A549 (cell line): ENCODE data around the gene STIP1. TPM values are rescaled to one million over a fixed set of nuclear protein-coding genes. Genes with fewer than 3 reads are reported as not detected.

Experiments
- ATAC-seq, 2 experiments: fragments of 200-7000 bp in 1 of 2; fragments of >200 bp in 1 of 2; cut with Nextera tagmentation in 1 of 2; cut with Tn5 transposase in 1 of 2; 3 replicates each; pipeline versions ENCODE4 v1.8.0 to v1.9.1; 2018 to 2020; ENCODE audit warnings: mild to moderate bottlenecking in 1 of 2, moderate library complexity in 1 of 2
- CTCF ChIA-PET: fragments of 300-600 bp; sonication (Branson Sonifier 250); formaldehyde crosslinking; extraction: SDS; loops from one replicate; lab custom pipeline; 2021; ENCODE audit warnings: antibody characterized with exemption, inconsistent platforms; lab: Yijun Ruan, JAX
- POLR2A ChIA-PET: fragments of 350-600 bp; formaldehyde crosslinking; extraction: SDS; loops from one replicate; lab custom pipeline; 2021; ENCODE audit warnings: antibody characterized with exemption, inconsistent platforms; lab: Yijun Ruan, JAX
- DNase-seq, 2 experiments: peaks; one replicate each; pipeline versions ENCODE4 v3.0.0 to v3.0.0-alpha.2; 2011 to 2016; ENCODE audit warnings: low read depth in 1 of 2, low spot score in 1 of 2
- FAIRE-seq: peaks from 2 replicates; lab custom pipeline; 2011; peaks lifted over from hg19 to GRCh38; lab: Jason Lieb, UNC
- H3K27ac ChIP-seq, 2 experiments: fragments of >200 bp; sonication (Bioruptor Twin); formaldehyde crosslinking; 3 replicates each; pipeline ENCODE4 v1.5.1; 2016 to 2017
- H3K4me1 ChIP-seq: fragments of >200 bp; sonication (Bioruptor Twin); formaldehyde crosslinking; 3 replicates; pipeline ENCODE4 v1.6.1; 2016
- H3K4me2 ChIP-seq: fragments of >200 bp; sonication (Bioruptor Twin); formaldehyde crosslinking; 3 replicates; pipeline ENCODE4 v1.6.1; 2016
- H3K4me3 ChIP-seq: fragments of >200 bp; sonication (Bioruptor Twin); formaldehyde crosslinking; 3 replicates; pipeline ENCODE4 v1.5.1; 2016
- H3K9me3 ChIP-seq: fragments of >200 bp; sonication (Bioruptor Twin); formaldehyde crosslinking; 3 replicates; pipeline ENCODE4 v1.6.1; 2016
- CHD2 ChIP-seq: fragments of 150-350 bp; IDR thresholded peaks from 2 replicates; pipeline ENCODE4 v1.6.1; 2014; ENCODE audit warnings: low read length; ENCODE audit not compliant: partially characterized antibody
- ESRRA ChIP-seq: fragments of 150-350 bp; IDR thresholded peaks from 2 replicates; pipeline ENCODE4 v1.6.1; 2014; ENCODE audit warnings: mild to moderate bottlenecking, low read length, borderline replicate concordance
- FOSB ChIP-seq: fragments of 250-450 bp; sonication (Bioruptor Pico); IDR thresholded peaks from 2 replicates; pipeline ENCODE4 v1.5.0; 2020; ENCODE audit warnings: mild to moderate bottlenecking, moderate library complexity
- FOSL2 ChIP-seq, 2 experiments: fragments of 450-650 bp in 1 of 2; fragments of >200 bp in 1 of 2; sonication (Bioruptor Twin) in 1 of 2; formaldehyde crosslinking; IDR thresholded peaks; 2 replicates each; pipeline versions ENCODE4 v1.5.0 to v1.6.1; 2016 to 2020; ENCODE audit warnings: mild to moderate bottlenecking in 1 of 2, moderate library complexity in 1 of 2
- GATA3 ChIP-seq: IDR thresholded peaks from 2 replicates; pipeline ENCODE4 v1.6.1; 2012; ENCODE audit warnings: borderline replicate concordance
- HEYL ChIP-seq: fragments of 250-450 bp; sonication (Bioruptor Pico); IDR thresholded peaks from 2 replicates; pipeline ENCODE4 v1.8.0; 2021; ENCODE audit warnings: mild to moderate bottlenecking, moderate library complexity
- HOXB5 ChIP-seq: fragments of 250-450 bp; sonication (Bioruptor Pico); IDR thresholded peaks from 2 replicates; pipeline ENCODE4 v1.5.0; 2020; ENCODE audit warnings: mild to moderate bottlenecking, moderate library complexity
- KDM1A ChIP-seq: fragments of 200-600 bp; sonication (generic); IDR thresholded peaks from 2 replicates; pipeline ENCODE4 v1.6.1; 2016; ENCODE audit warnings: low read depth, mild to moderate bottlenecking
- MAFK ChIP-seq: fragments of 450-650 bp; IDR thresholded peaks from 2 replicates; pipeline ENCODE4 v1.6.1; 2014; ENCODE audit not compliant: partially characterized antibody
- NFE2L2 ChIP-seq: fragments of 150-350 bp; conservative IDR thresholded peaks from 2 replicates; pipeline ENCODE4 v1.6.1; 2014; ENCODE audit warnings: low read length
- NPAS2 ChIP-seq: fragments of 250-450 bp; sonication (Bioruptor Pico); IDR thresholded peaks from 2 replicates; pipeline ENCODE4 v1.8.0; 2022; ENCODE audit warnings: mild to moderate bottlenecking, moderate library complexity, borderline replicate concordance
- POLR2A ChIP-seq: IDR thresholded peaks from 2 replicates; pipeline ENCODE4 v1.6.1; 2012; ENCODE audit warnings: mild to moderate bottlenecking, low read length
- POLR2AphosphoS2 ChIP-seq: conservative IDR thresholded peaks from 2 replicates; pipeline ENCODE4 v1.6.1; 2012; ENCODE audit warnings: low read length, improper control_type of control experiment, inconsistent platforms
- RAD21 ChIP-seq, 2 experiments: fragments of >200 bp in 1 of 2; sonication (Bioruptor Twin) in 1 of 2; formaldehyde crosslinking in 1 of 2; IDR thresholded peaks in 1 of 2; conservative IDR thresholded peaks in 1 of 2; 2 replicates in 1 of 2; 3 replicates in 1 of 2; pipeline ENCODE4 v1.6.1; 2012 to 2018; ENCODE audit warnings: inconsistent platforms in 1 of 2
- RARB ChIP-seq: fragments of 250-450 bp; sonication (Bioruptor Pico); IDR thresholded peaks from 2 replicates; pipeline ENCODE4 v1.8.0; 2021; ENCODE audit warnings: mild to moderate bottlenecking, moderate library complexity
- RNF2 ChIP-seq: fragments of 200-600 bp; sonication (generic); IDR thresholded peaks from 2 replicates; pipeline ENCODE4 v1.6.1; 2016; ENCODE audit warnings: low read depth, mild to moderate bottlenecking, antibody characterized with exemption, moderate library complexity, borderline replicate concordance
- SMC3 ChIP-seq: fragments of >200 bp; sonication (Bioruptor Twin); formaldehyde crosslinking; IDR thresholded peaks from 3 replicates; pipeline ENCODE4 v1.6.1; 2018; ENCODE audit warnings: inconsistent platforms
- ZFP36 ChIP-seq: fragments of 450-650 bp; IDR thresholded peaks from 2 replicates; pipeline ENCODE4 v1.6.1; 2014; ENCODE audit warnings: borderline replicate concordance; ENCODE audit not compliant: partially characterized antibody
- ZNF302 ChIP-seq: fragments of 250-450 bp; sonication (Bioruptor Pico); IDR thresholded peaks from 2 replicates; pipeline ENCODE4 v1.9.0; 2021; ENCODE audit warnings: inconsistent platforms, mild to moderate bottlenecking, moderate library complexity
- WGBS: methylation state at CpG from one replicate; pipeline ENCODE4 v1.1.6; 2017; ENCODE audit errors: missing lambda C conversion rate; 5-methylcytosine and 5-hydroxymethylcytosine counted together
- polyA plus RNA-seq, 4 experiments: library from polyadenylated mRNA; depleted of rRNA in 3 of 4; stranded (reverse); fragments of >200 nt; fragmentation: RNase III in 1 of 4; extraction: RNeasy Plus Mini Kit Qiagen cat#74134 plus additional on column Dnase treatment in 1 of 4; gene quantifications; 2 replicates in 3 of 4; 3 replicates in 1 of 4; pipeline ENCODE4 v1.2.3, GENCODE V29; 2011 to 2017
- TF ChIP-seq, protein P1 (sequence below): fragments of 250-450 bp; sonication (Bioruptor Pico); IDR thresholded peaks from 2 replicates; pipeline ENCODE4 v1.5.0; 2021; ENCODE audit warnings: mild to moderate bottlenecking, moderate library complexity, borderline replicate concordance
- TF ChIP-seq, protein P2 (sequence below): fragments of >200 bp; sonication (Bioruptor Twin); formaldehyde crosslinking; IDR thresholded peaks from 3 replicates; pipeline ENCODE4 v1.5.1; 2016
- TF ChIP-seq, protein P3 (sequence below): IDR thresholded peaks from 2 replicates; pipeline ENCODE4 v1.6.1; 2012; ENCODE audit warnings: low read depth, borderline replicate concordance
- TF ChIP-seq, protein P4 (sequence below): fragments of 150-350 bp; IDR thresholded peaks from 2 replicates; pipeline ENCODE4 v1.6.1; 2014; ENCODE audit warnings: low read depth, mild to moderate bottlenecking, low read length
- TF ChIP-seq, protein P5 (sequence below): fragments of >200 bp; sonication (Bioruptor Twin); formaldehyde crosslinking; IDR thresholded peaks from 3 replicates; pipeline ENCODE4 v1.6.1; 2016
- TF ChIP-seq, protein P6 (sequence below): IDR thresholded peaks from 2 replicates; pipeline ENCODE4 v1.6.1; 2012

The STIP1 gene
- polyA plus RNA-seq, 2 of the 4 experiments (the other 2 are of a cell fraction): 288 to 297 TPM

DNA sequence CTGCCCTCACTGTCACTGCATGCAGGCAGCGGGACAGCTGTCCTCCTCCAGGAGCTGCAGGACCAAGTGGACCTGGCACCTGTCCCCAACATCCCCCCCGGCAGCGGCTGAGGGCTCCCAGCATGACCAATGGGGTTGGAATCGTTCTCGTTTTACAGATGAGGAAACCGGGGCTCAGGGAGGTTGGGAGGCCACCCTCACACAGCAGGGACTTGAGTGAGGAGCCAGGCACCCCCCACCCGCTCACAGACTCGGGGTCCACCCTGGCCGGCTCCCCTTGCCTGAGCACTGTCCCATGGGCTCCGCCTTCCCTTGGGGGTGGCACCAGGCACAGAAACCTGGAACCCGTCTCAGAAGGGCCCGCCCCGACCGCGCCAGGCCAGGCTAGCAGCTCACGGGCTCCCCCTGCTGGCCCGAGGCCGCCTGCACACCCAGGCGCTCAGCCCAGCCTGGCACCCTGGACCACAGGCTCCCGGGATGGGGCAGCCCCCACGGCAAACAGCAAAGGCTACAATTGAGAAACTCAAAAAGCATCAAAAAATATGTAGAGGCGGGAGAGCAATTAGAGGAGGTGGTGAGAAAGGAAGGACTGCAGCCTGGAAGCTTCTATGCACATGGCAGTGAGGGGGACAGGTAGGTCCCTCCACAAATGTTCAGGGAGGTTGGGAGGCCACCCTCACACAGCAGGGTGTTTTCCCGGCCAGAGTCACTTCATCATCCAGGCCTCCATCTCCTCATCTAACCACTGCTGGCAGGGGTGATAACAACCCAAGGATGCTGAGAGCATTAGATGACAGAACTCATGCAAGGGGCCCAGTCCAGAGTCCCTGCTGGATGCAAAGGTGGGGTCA lies 32.9 kb upstream of the STIP1 start:
- peak; percentile 45 to 94 for DNase-seq

More for the DNA sequence above, 32.9 kb upstream of the STIP1 start:
- ChIA-PET POLR2A (interaction anchor here (1.0 kb wide), 1 partner anchor 10 kb away, joined by 3 read pairs; no protein-coding TSS in a partner anchor), CTCF (interaction anchor here (0.6 to 10.0 kb wide), 29 partner anchors 10 to 499 kb away, joined by 3 to 180 read pairs (median 5); partner anchors contain the start of genes COX8A, FERMT3, FLRT1 and MACROD1)
- Histone ChIP-seq H3K9me3 (no peaks in the 10 kb centered on the region), H3K4me3 (no peak overlapping the region), H3K4me1 (no peaks in the 10 kb centered on the region), H3K27ac (no peak overlapping the region), H3K4me2 (peak overlapping the region; percentile 48)
- TF ChIP-seq RARB (CRISPR knock-in tag) (no peak), GATA3 (no peak), ZNF302 (CRISPR knock-in tag) (no peak), HOXB5 (no peak), HEYL (CRISPR knock-in tag) (no peak), NPAS2 (no peak), KDM1A (no peak), RAD21 (conservative IDR thresholded peaks at IDR 0.05 in 1 of 2, IDR thresholded peaks at IDR 0.05 in 1 of 2) (peak; percentile 72 to 79), POLR2A (no peak), CHD2 (no peak), FOSL2 (IDR thresholded peaks at IDR 0.05) (no peak), FOSL2 (CRISPR knock-in tag; IDR thresholded peaks at IDR 0.05) (no peak), POLR2AphosphoS2 (no peak), FOSB (no peak), ESRRA (no peak), MAFK (no peak), NFE2L2 (no peak), SMC3 (peak; percentile 71), ZFP36 (no peak), RNF2 (no peak)
- TF ChIP-seq, protein P1, sequence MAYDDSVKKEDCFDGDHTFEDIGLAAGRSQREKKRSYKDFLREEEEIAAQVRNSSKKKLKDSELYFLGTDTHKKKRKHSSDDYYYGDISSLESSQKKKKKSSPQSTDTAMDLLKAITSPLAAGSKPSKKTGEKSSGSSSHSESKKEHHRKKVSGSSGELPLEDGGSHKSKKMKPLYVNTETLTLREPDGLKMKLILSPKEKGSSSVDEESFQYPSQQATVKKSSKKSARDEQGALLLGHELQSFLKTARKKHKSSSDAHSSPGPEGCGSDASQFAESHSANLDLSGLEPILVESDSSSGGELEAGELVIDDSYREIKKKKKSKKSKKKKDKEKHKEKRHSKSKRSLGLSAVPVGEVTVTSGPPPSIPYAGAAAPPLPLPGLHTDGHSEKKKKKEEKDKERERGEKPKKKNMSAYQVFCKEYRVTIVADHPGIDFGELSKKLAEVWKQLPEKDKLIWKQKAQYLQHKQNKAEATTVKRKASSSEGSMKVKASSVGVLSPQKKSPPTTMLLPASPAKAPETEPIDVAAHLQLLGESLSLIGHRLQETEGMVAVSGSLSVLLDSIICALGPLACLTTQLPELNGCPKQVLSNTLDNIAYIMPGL (CRISPR knock-in tag): no peak
- TF ChIP-seq, protein P2, sequence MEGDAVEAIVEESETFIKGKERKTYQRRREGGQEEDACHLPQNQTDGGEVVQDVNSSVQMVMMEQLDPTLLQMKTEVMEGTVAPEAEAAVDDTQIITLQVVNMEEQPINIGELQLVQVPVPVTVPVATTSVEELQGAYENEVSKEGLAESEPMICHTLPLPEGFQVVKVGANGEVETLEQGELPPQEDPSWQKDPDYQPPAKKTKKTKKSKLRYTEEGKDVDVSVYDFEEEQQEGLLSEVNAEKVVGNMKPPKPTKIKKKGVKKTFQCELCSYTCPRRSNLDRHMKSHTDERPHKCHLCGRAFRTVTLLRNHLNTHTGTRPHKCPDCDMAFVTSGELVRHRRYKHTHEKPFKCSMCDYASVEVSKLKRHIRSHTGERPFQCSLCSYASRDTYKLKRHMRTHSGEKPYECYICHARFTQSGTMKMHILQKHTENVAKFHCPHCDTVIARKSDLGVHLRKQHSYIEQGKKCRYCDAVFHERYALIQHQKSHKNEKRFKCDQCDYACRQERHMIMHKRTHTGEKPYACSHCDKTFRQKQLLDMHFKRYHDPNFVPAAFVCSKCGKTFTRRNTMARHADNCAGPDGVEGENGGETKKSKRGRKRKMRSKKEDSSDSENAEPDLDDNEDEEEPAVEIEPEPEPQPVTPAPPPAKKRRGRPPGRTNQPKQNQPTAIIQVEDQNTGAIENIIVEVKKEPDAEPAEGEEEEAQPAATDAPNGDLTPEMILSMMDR: peak; percentile 93
- TF ChIP-seq, protein P3, sequence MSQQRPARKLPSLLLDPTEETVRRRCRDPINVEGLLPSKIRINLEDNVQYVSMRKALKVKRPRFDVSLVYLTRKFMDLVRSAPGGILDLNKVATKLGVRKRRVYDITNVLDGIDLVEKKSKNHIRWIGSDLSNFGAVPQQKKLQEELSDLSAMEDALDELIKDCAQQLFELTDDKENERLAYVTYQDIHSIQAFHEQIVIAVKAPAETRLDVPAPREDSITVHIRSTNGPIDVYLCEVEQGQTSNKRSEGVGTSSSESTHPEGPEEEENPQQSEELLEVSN: no peak
- TF ChIP-seq, protein P4, sequence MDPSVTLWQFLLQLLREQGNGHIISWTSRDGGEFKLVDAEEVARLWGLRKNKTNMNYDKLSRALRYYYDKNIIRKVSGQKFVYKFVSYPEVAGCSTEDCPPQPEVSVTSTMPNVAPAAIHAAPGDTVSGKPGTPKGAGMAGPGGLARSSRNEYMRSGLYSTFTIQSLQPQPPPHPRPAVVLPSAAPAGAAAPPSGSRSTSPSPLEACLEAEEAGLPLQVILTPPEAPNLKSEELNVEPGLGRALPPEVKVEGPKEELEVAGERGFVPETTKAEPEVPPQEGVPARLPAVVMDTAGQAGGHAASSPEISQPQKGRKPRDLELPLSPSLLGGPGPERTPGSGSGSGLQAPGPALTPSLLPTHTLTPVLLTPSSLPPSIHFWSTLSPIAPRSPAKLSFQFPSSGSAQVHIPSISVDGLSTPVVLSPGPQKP: no peak
- TF ChIP-seq, protein P5, sequence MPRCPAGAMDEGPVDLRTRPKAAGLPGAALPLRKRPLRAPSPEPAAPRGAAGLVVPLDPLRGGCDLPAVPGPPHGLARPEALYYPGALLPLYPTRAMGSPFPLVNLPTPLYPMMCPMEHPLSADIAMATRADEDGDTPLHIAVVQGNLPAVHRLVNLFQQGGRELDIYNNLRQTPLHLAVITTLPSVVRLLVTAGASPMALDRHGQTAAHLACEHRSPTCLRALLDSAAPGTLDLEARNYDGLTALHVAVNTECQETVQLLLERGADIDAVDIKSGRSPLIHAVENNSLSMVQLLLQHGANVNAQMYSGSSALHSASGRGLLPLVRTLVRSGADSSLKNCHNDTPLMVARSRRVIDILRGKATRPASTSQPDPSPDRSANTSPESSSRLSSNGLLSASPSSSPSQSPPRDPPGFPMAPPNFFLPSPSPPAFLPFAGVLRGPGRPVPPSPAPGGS: no peak
- TF ChIP-seq, protein P6, sequence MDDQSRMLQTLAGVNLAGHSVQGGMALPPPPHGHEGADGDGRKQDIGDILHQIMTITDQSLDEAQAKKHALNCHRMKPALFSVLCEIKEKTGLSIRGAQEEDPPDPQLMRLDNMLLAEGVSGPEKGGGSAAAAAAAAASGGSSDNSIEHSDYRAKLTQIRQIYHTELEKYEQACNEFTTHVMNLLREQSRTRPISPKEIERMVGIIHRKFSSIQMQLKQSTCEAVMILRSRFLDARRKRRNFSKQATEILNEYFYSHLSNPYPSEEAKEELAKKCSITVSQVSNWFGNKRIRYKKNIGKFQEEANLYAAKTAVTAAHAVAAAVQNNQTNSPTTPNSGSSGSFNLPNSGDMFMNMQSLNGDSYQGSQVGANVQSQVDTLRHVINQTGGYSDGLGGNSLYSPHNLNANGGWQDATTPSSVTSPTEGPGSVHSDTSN: no peak
- ATAC-seq (peak; percentile 81 to 95), FAIRE-seq (no peak)
- WGBS: 32% methylated on average over 16 of the region's 23 CpGs
